ENCODE measurements around the gene SPAG8.

Gene SPAG8

DNA sequence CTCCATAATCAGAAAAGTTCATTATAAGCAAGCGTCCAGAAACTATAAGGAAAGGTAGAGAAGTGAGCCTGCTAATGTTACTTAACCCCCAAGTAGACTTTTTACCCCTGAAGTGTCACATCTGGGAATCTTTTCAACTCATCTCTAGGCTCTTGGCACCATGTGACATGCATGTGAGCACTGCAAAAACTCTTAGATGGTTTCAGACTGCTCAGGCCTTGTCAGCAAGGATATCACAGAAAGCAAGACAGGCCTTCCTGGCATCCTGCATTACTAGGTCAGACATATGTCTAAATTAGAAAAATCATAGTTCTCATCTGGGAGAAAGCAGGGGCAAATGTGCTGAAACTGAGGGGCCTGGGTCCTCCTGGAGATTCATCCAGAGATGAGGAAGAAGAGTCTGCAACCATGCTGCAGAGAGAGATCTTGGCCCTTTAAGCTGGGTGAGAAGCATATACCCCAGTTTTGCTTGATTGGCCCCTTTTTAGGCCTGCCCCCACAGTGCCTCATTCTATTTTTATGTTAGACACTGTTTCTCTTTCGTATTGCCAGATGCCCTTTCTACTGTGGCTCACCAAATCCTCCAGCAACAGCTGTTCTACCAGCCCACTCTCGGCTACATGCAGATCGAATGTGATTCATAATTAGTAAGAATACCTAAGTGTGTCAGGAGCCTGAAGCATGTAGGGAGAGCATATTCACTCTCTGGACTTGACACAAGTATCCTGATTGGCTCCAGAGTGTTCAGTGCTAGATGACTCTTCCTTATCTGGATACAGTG is 35.9 kb upstream of the SPAG8 start:
- H3K4me3 ChIP-seq (ENCODE audit: low read length), result no peak overlapping the region
- H3K27me3 ChIP-seq (ENCODE audit: control insufficient read depth, insufficient read depth, low read length), result peaks cover 26% of the 10 kb centered on the region
- peaks cover 19% of the 10 kb centered on the region for H3K4me1 ChIP-seq (ENCODE audit: control insufficient read depth, low read depth, low read length)
- no peak overlapping the region for H3K27ac ChIP-seq (ENCODE audit: low read length)
- no peaks in the 10 kb centered on the region for H3K36me3 ChIP-seq (ENCODE audit: control insufficient read depth, low read depth, low read length)
- H3K9ac ChIP-seq (ENCODE audit: low read length), result no peak overlapping the region
- no peaks in the 10 kb centered on the region for H3K9me3 ChIP-seq (ENCODE audit: control insufficient read depth, low read depth, low read length)

GRCh38 chr9:35845824-35846771 is 34.0 kb upstream of the SPAG8 start:
- no peak overlapping the region for H3K27ac ChIP-seq (ENCODE audit: low read length)
- no peaks in the 10 kb centered on the region for H3K36me3 ChIP-seq (ENCODE audit: control insufficient read depth, low read depth, low read length)
- peaks cover 26% of the 10 kb centered on the region for H3K27me3 ChIP-seq (ENCODE audit: control insufficient read depth, insufficient read depth, low read length)
- no peaks in the 10 kb centered on the region for H3K9me3 ChIP-seq (ENCODE audit: control insufficient read depth, low read depth, low read length)
- H3K4me3 ChIP-seq (ENCODE audit: low read length), result peak overlapping the region; percentile 60
- no peak overlapping the region for H3K9ac ChIP-seq (ENCODE audit: low read length)
- peaks cover 19% of the 10 kb centered on the region for H3K4me1 ChIP-seq (ENCODE audit: control insufficient read depth, low read depth, low read length)

DNA sequence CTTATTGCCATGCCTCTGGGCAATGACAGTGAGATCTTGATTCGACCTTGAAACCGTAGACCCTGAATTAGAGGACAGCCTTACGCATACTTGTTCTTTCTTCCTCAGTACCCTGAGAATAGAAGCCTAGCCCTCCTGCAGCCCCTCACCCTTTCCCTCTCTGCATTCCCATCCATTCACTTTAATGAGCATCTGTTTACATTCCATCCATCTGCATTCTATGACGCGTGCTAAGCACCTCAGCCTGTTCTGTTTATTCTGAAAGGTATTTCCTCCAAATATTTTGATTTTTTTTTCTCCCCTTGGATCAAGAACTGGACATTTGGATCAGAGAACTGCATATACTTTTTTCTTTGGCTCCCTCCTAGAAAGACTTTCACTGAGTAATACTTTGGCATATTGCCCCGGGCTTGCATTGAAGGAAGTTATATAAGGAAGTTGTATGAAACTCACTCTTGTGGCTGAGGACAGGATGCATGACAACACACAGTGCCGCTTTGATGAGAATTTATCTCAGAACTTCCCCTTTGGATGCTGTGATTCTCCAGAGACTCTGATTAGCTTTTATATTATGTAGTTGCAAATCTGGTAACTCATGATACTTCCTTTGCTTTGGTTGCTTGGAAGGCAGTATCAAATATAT is 32.7 kb upstream of the SPAG8 start:
- H3K4me1 ChIP-seq (ENCODE audit: control insufficient read depth, low read depth, low read length), result peaks cover 19% of the 10 kb centered on the region
- peak overlapping the region; percentile 18 for H3K4me3 ChIP-seq (ENCODE audit: low read length)
- no peaks in the 10 kb centered on the region for H3K9me3 ChIP-seq (ENCODE audit: control insufficient read depth, low read depth, low read length)
- H3K9ac ChIP-seq (ENCODE audit: low read length), result no peak overlapping the region
- no peaks in the 10 kb centered on the region for H3K36me3 ChIP-seq (ENCODE audit: control insufficient read depth, low read depth, low read length)
- peaks cover 26% of the 10 kb centered on the region for H3K27me3 ChIP-seq (ENCODE audit: control insufficient read depth, insufficient read depth, low read length)
- H3K27ac ChIP-seq (ENCODE audit: low read length), result no peak overlapping the region

DNA sequence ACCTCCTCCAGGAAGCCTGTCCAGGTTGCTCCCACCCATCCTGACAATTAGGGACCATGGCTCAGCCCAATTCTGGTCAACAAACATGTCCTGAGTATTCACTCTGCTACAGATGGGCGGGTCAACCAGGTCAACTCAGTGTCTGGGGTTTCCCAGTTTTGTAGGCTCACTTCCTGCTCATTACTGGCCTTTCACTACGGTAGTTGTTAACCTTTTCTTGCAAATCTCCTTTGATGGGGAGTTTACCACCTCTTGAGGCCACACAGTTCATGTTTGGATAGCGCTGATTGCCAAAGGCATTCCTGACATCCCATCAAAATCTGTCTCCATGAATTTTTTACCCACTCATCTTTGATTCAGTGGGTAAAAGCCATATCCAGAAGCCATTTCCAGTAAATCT is 30.7 kb upstream of the SPAG8 start:
- peaks cover 19% of the 10 kb centered on the region for H3K4me1 ChIP-seq (ENCODE audit: control insufficient read depth, low read depth, low read length)
- H3K36me3 ChIP-seq (ENCODE audit: control insufficient read depth, low read depth, low read length), result no peaks in the 10 kb centered on the region
- H3K9ac ChIP-seq (ENCODE audit: low read length), result no peak overlapping the region
- H3K27me3 ChIP-seq (ENCODE audit: control insufficient read depth, insufficient read depth, low read length), result peaks cover 26% of the 10 kb centered on the region
- no peak overlapping the region for H3K27ac ChIP-seq (ENCODE audit: low read length)
- no peaks in the 10 kb centered on the region for H3K9me3 ChIP-seq (ENCODE audit: control insufficient read depth, low read depth, low read length)
- H3K4me3 ChIP-seq (ENCODE audit: low read length), result no peak overlapping the region

- no peaks in the 10 kb centered on the region for H3K36me3 ChIP-seq (ENCODE audit: control insufficient read depth, low read depth, low read length)
- no peak overlapping the region for H3K4me3 ChIP-seq (ENCODE audit: low read length)
- no peak overlapping the region for H3K27ac ChIP-seq (ENCODE audit: low read length)
- H3K9me3 ChIP-seq (ENCODE audit: control insufficient read depth, low read depth, low read length), result no peaks in the 10 kb centered on the region
- H3K27me3 ChIP-seq (ENCODE audit: control insufficient read depth, insufficient read depth, low read length), result peaks cover 22% of the 10 kb centered on the region
- H3K4me1 ChIP-seq (ENCODE audit: control insufficient read depth, low read depth, low read length), result peaks cover 19% of the 10 kb centered on the region
- H3K9ac ChIP-seq (ENCODE audit: low read length), result no peak overlapping the region
Measured at GRCh38 chr9:35842020-35842745, 30.1 kb upstream of the SPAG8 start.

DNA sequence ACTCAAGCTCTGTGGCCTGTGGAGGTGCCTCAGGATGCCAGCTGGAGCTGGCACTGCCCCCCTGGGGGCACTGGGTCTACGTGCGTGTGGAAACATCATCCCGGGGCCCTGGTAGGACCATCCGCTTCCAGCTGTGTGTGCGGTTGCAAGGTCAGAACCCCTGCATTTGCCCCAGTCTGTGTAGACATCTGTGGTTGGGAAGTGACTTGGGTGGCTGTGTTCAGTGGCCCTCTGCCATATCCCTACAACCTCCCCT is 29.5 kb upstream of the SPAG8 start:
- Histone ChIP-seq H3K27ac (ENCODE audit: low read length) (no peak overlapping the region), H3K4me3 (ENCODE audit: low read length) (no peak overlapping the region), H3K27me3 (ENCODE audit: control insufficient read depth, insufficient read depth, low read length) (peaks cover 16% of the 10 kb centered on the region), H3K9me3 (ENCODE audit: control insufficient read depth, low read depth, low read length) (no peaks in the 10 kb centered on the region), H3K36me3 (ENCODE audit: control insufficient read depth, low read depth, low read length) (no peaks in the 10 kb centered on the region), H3K4me1 (ENCODE audit: control insufficient read depth, low read depth, low read length) (peaks cover 19% of the 10 kb centered on the region), H3K9ac (ENCODE audit: low read length) (no peak overlapping the region)

DNA sequence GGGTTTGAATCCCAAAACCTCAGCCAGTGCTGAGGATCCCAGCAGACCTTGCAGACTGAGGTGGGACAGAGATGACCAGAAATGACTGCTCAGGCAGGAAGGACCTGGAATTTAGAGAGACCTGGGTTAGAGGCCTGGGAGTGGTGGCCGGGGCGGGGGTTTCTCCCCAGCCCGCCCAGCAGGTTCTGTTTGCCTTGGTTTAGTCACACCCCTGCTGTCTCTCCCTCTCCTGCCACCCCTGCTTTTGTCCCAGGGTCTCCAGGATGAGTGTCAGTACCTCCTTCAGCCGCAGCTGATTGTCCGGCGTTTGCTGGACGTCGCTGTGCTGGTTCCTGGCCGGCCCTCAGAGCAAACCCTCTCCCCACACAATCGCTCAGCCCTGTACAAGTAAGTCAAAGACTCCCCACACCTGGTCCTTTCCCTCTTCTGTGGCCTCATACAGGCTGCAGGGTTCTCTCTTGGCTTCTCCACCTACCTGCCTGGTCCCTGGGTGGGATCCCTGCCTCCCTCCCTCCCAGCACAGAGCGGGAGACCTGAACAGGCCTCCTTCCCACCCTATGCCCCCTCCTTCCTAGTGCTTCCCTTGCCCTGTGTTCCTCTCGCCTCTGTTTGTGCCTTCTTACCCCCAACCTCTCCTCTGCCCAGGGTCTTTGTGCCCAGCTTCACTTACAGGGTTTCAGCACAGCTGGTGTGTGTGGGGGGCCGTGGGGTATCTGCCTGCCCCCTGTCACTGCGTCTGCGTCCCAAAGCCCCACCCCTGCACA is 29.0 kb upstream of the SPAG8 start:
- Histone ChIP-seq H3K4me1 (ENCODE audit: control insufficient read depth, low read depth, low read length) (peaks cover 19% of the 10 kb centered on the region), H3K27me3 (ENCODE audit: control insufficient read depth, insufficient read depth, low read length) (peaks cover 10% of the 10 kb centered on the region), H3K27ac (ENCODE audit: low read length) (no peak overlapping the region), H3K9me3 (ENCODE audit: control insufficient read depth, low read depth, low read length) (no peaks in the 10 kb centered on the region), H3K9ac (ENCODE audit: low read length) (no peak overlapping the region), H3K4me3 (ENCODE audit: low read length) (no peak overlapping the region), H3K36me3 (ENCODE audit: control insufficient read depth, low read depth, low read length) (no peaks in the 10 kb centered on the region)

- no peak overlapping the region for H3K4me3 ChIP-seq (ENCODE audit: low read length)
- peaks cover 11% of the 10 kb centered on the region for H3K4me1 ChIP-seq (ENCODE audit: control insufficient read depth, low read depth, low read length)
- H3K27ac ChIP-seq (ENCODE audit: low read length), result no peak overlapping the region
- no peak overlapping the region for H3K9ac ChIP-seq (ENCODE audit: low read length)
- H3K27me3 ChIP-seq (ENCODE audit: control insufficient read depth, insufficient read depth, low read length), result peaks cover 1% of the 10 kb centered on the region
- no peaks in the 10 kb centered on the region for H3K36me3 ChIP-seq (ENCODE audit: control insufficient read depth, low read depth, low read length)
- H3K9me3 ChIP-seq (ENCODE audit: control insufficient read depth, low read depth, low read length), result no peaks in the 10 kb centered on the region
Measured at GRCh38 chr9:35839926-35840325, 27.9 kb upstream of the SPAG8 start.

DNA sequence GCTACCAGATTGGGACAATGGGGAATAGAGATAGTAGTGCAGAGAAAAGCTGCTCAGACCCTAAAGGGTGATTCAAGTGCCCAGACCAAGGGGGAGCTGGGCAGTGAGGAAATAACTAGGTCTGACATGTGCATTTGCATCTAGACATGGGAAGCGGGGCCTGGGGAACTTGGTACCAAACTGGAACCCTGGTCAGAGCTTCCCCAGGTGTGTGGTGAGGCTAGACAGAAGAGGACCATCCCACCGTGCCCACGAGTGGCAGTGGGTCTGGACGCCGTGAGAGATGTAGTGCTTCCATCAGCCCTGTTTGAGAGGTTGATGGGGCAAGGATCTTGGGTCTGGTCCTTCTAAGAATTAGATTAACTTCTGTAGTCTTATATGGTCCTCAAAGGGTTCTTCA is 24.5 kb upstream of the SPAG8 start:
- Histone ChIP-seq H3K9ac (ENCODE audit: low read length) (no peak overlapping the region), H3K27ac (ENCODE audit: low read length) (no peak overlapping the region), H3K4me3 (ENCODE audit: low read length) (no peak overlapping the region), H3K9me3 (ENCODE audit: control insufficient read depth, low read depth, low read length) (no peaks in the 10 kb centered on the region), H3K27me3 (ENCODE audit: control insufficient read depth, insufficient read depth, low read length) (no peaks in the 10 kb centered on the region), H3K4me1 (ENCODE audit: control insufficient read depth, low read depth, low read length) (no peaks in the 10 kb centered on the region), H3K36me3 (ENCODE audit: control insufficient read depth, low read depth, low read length) (no peaks in the 10 kb centered on the region)

DNA sequence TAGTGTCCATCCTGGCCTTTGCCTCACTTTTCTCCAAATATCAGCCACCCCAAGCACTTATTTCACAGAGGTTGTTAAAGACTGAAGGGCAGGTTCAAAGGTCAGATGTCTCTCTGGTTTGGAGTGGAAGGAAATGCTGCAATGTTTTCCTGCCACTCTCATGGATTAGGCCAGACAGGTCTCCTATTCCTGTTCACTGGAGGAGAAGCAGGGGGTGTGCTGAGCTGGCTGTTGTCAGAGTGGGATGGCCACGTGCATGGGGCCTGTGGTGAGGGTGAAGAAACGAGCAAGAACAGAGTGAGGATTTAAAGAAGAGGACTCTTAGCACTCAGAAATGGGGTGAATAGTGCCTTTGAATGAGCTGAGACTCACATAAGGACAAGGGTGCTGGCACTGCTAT is 23.7 kb upstream of the SPAG8 start:
- Histone ChIP-seq H3K36me3 (ENCODE audit: control insufficient read depth, low read depth, low read length) (no peaks in the 10 kb centered on the region), H3K4me1 (ENCODE audit: control insufficient read depth, low read depth, low read length) (no peaks in the 10 kb centered on the region), H3K9ac (ENCODE audit: low read length) (no peak overlapping the region), H3K4me3 (ENCODE audit: low read length) (no peak overlapping the region), H3K9me3 (ENCODE audit: control insufficient read depth, low read depth, low read length) (no peaks in the 10 kb centered on the region), H3K27me3 (ENCODE audit: control insufficient read depth, insufficient read depth, low read length) (no peaks in the 10 kb centered on the region), H3K27ac (ENCODE audit: low read length) (no peak overlapping the region)

Data from iPS-18a (cell line).